B cell (primary cell): ENCODE results near the gene SCYGR1. TPM values are rescaled to one million over a fixed set of nuclear protein-coding genes. Genes with fewer than 3 reads are reported as not detected.

Experiments used
- ATAC-seq: fragments of 200-7000 bp; cut with Tn5 transposase; one replicate; pipeline ENCODE4 v1.10.0; 2021; ENCODE audit warnings: low read depth, mild to moderate bottlenecking, moderate number of reproducible peaks, moderate library complexity
- CTCF ChIA-PET: fragments of 350-600 bp; sonication (Branson Sonifier 250); formaldehyde crosslinking; loops from one replicate; lab custom pipeline; 2021; ENCODE audit warnings: antibody characterized with exemption, inconsistent platforms; lab: Charles Lee
- POLR2A ChIA-PET: fragments of 350-600 bp; sonication (Branson Sonifier 250); formaldehyde crosslinking; loops from one replicate; lab custom pipeline; 2021; ENCODE audit warnings: antibody characterized with exemption; lab: Charles Lee
- DNase-seq: peaks from one replicate; pipeline ENCODE4 v3.0.0; 2013
- H2AFZ ChIP-seq: 2 replicates; pipeline ENCODE4 v1.6.1; 2012; ENCODE audit warnings: mild to moderate bottlenecking, low read depth, low read length; ENCODE audit not compliant: insufficient read depth, poor library complexity, severe bottlenecking
- H3K27ac ChIP-seq, 2 donors: 1 replicate in 1 of 2; 2 replicates in 1 of 2; pipeline ENCODE4 v1.5.1; 2012 to 2013; ENCODE audit warnings: low read length in 2 of 2, mild to moderate bottlenecking in 2 of 2, moderate library complexity in 1 of 2
- H3K27me3 ChIP-seq, 4 experiments: fragments of 200-600 bp in 1 of 4; sonication (generic) in 1 of 4; replicated peaks in 1 of 4; 1 replicate in 2 of 4; 2 replicates in 2 of 4; pipeline versions ENCODE4 v1.6.1 to v1.7.0; 2013 to 2016; ENCODE audit warnings: low read length in 3 of 4, mild to moderate bottlenecking in 2 of 4, mixed read lengths in 1 of 4, moderate library complexity in 1 of 4; ENCODE audit not compliant: insufficient read depth in 4 of 4, control insufficient read depth in 3 of 4; ENCODE audit errors: control extremely low read depth in 1 of 4
- H3K36me3 ChIP-seq, 2 experiments: replicated peaks in 1 of 2; 1 replicate in 1 of 2; 2 replicates in 1 of 2; pipeline versions ENCODE4 v1.6.1 to v1.7.1; 2013; ENCODE audit warnings: low read length in 1 of 2; ENCODE audit not compliant: insufficient read depth in 2 of 2, control insufficient read depth in 1 of 2; ENCODE audit errors: control extremely low read depth in 1 of 2, extremely low read depth in 1 of 2
- H3K4me1 ChIP-seq, 2 donors: fragments of 200-600 bp in 1 of 2; sonication (generic) in 1 of 2; 1 replicate in 1 of 2; 2 replicates in 1 of 2; pipeline versions ENCODE4 v1.5.1 to v1.6.1; 2013 to 2017; ENCODE audit warnings: low read length in 2 of 2; ENCODE audit not compliant: control insufficient read depth in 2 of 2, insufficient read depth in 2 of 2
- H3K4me2 ChIP-seq: replicated peaks from 2 replicates; pipeline ENCODE3; 2012; ENCODE audit warnings: mild to moderate bottlenecking, low read depth, low read length; ENCODE audit not compliant: poor library complexity, severe bottlenecking
- H3K4me3 ChIP-seq, 5 experiments: fragments of 200-600 bp in 1 of 5; sonication (generic) in 1 of 5; 1 replicate in 3 of 5; 2 replicates in 2 of 5; pipeline versions ENCODE4 v1.5.1 to v1.7.0; 2011 to 2016; ENCODE audit warnings: low read length in 4 of 5, mild to moderate bottlenecking in 4 of 5, low read depth in 2 of 5, control low read depth in 1 of 5, moderate library complexity in 1 of 5; ENCODE audit not compliant: insufficient read depth in 1 of 5; ENCODE audit errors: control extremely low read depth in 1 of 5, extremely low read depth in 1 of 5
- H3K79me2 ChIP-seq: fragments of 200-600 bp; sonication (generic); one replicate; pipeline ENCODE4 v1.6.0; 2016; ENCODE audit warnings: low read length; ENCODE audit not compliant: control insufficient read depth, insufficient read depth
- H3K9ac ChIP-seq: fragments of 200-600 bp; sonication (generic); 2 replicates; pipeline ENCODE4 v1.6.1; 2017; ENCODE audit warnings: mild to moderate bottlenecking, low read length, moderate library complexity
- H3K9me3 ChIP-seq, 3 donors: one replicate each; pipeline versions ENCODE4 v1.6.1 to v1.7.1; 2013; ENCODE audit warnings: low read length in 2 of 3; ENCODE audit not compliant: control insufficient read depth in 2 of 3, insufficient read depth in 1 of 3; ENCODE audit errors: control extremely low read depth in 1 of 3
- H4K20me1 ChIP-seq: 2 replicates; pipeline ENCODE4 v1.6.0; 2012; ENCODE audit warnings: mild to moderate bottlenecking, low read length; ENCODE audit not compliant: insufficient read depth, control insufficient read depth, poor library complexity, severe bottlenecking
- H3K27ac Mint-ChIP-seq: one replicate; pipeline ENCODE4 v1.8.0; 2021; ENCODE audit warnings: mixed read lengths
- H3K27me3 Mint-ChIP-seq: one replicate; pipeline ENCODE4 v1.8.0; 2021; ENCODE audit warnings: mixed read lengths
- H3K4me1 Mint-ChIP-seq: one replicate; pipeline ENCODE4 v1.8.0; 2021; ENCODE audit warnings: mixed read lengths
- H3K4me3 Mint-ChIP-seq: one replicate; pipeline ENCODE4 v1.8.0; 2021; ENCODE audit warnings: mixed read lengths
- H3K9me3 Mint-ChIP-seq: one replicate; pipeline ENCODE4 v1.8.0; 2022; ENCODE audit warnings: mixed read lengths; ENCODE audit not compliant: insufficient read depth
- EZH2 ChIP-seq: IDR thresholded peaks from 2 replicates; pipeline ENCODE4 v1.6.1; 2012; ENCODE audit warnings: borderline replicate concordance, low read depth, mild to moderate bottlenecking, moderate library complexity, low read length; ENCODE audit not compliant: insufficient read depth, poor library complexity, severe bottlenecking
- WGBS: methylation state at CpG from one replicate; pipeline ENCODE4 v1.1.5; 2013; ENCODE audit warnings: missing lambda C conversion rate; ENCODE audit not compliant: insufficient coverage; 5-methylcytosine and 5-hydroxymethylcytosine counted together
- intact Hi-C: fragments of 100-400 bp; cut with micrococcal nuclease; formaldehyde crosslinking; loops from one replicate; pipeline ENCODE4 v1.10.0; 2022
- polyA plus RNA-seq: library from polyadenylated mRNA; depleted of rRNA; stranded (reverse); fragments of >200 nt; gene quantifications from 2 replicates; pipeline ENCODE4 v1.2.3, GENCODE V29; 2012
- total RNA-seq, 2 donors: library from RNA; stranded (reverse); fragments of 120-200 nt in 1 of 2; gene quantifications; 1 replicate in 1 of 2; 2 replicates in 1 of 2; pipeline versions ENCODE4 v1.2.3 to v1.2.4, GENCODE V29; 2013 to 2022
- TF ChIP-seq, protein P1 (sequence below): fragments of 200-600 bp; IDR thresholded peaks from one replicate; pipeline ENCODE4 v1.8.0; 2022; ENCODE audit warnings: antibody characterized with exemption, mild to moderate bottlenecking

SCYGR1 gene
- total and polyA plus RNA-seq, 2 donors (not counting 1 experiment from before 2014, with no cell fraction given), result not detected

GRCh38 chr2:227414846-227415245 lies 27.1 kb upstream of the SCYGR1 start:
- POLR2A ChIA-PET, result no interaction called here
- Mint-ChIP-seq H3K4me3 (no peak overlapping the region), H3K27me3 (no peaks in the 10 kb centered on the region), H3K9me3 (no peaks in the 10 kb centered on the region), H3K4me1 (peaks cover 39% of the 10 kb centered on the region), H3K27ac (no peak overlapping the region)
- ATAC-seq (no peak), DNase-seq (no peak)
- peaks cover 34 to 37% of the 10 kb centered on the region in 2 donors for H3K4me1 ChIP-seq
- no peak overlapping the region for H3K27ac ChIP-seq
- H4K20me1 ChIP-seq, result no peaks in the 10 kb centered on the region
- WGBS, result 100% methylated on average over 3 of the region's 3 CpGs
- H3K9ac ChIP-seq, result no peak overlapping the region
- peaks cover 0 to 4% (median 0%) of the 10 kb centered on the region in 3 donors for H3K9me3 ChIP-seq
- CTCF ChIA-PET, result interaction anchor here (1.2 to 2.0 kb wide), 2 partner anchors 8 to 351 kb away, joined by 3 to 6 read pairs; no protein-coding TSS in a partner anchor
- H3K27me3 ChIP-seq, result no peaks in the 10 kb centered on the region
- H3K4me2 ChIP-seq, result no peak overlapping the region
- TF ChIP-seq, protein P1, sequence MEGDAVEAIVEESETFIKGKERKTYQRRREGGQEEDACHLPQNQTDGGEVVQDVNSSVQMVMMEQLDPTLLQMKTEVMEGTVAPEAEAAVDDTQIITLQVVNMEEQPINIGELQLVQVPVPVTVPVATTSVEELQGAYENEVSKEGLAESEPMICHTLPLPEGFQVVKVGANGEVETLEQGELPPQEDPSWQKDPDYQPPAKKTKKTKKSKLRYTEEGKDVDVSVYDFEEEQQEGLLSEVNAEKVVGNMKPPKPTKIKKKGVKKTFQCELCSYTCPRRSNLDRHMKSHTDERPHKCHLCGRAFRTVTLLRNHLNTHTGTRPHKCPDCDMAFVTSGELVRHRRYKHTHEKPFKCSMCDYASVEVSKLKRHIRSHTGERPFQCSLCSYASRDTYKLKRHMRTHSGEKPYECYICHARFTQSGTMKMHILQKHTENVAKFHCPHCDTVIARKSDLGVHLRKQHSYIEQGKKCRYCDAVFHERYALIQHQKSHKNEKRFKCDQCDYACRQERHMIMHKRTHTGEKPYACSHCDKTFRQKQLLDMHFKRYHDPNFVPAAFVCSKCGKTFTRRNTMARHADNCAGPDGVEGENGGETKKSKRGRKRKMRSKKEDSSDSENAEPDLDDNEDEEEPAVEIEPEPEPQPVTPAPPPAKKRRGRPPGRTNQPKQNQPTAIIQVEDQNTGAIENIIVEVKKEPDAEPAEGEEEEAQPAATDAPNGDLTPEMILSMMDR, result no peak
- TF ChIP-seq EZH2, result no peak
- no peak overlapping the region for H2AFZ ChIP-seq
- no peaks in the 10 kb centered on the region for H3K79me2 ChIP-seq
- intact Hi-C loops, result loop anchor here (5.0 kb wide), 1 partner anchor 47 kb away; no protein-coding TSS in a partner anchor
- no peaks in the 10 kb centered on the region for H3K36me3 ChIP-seq
- no peak overlapping the region for H3K4me3 ChIP-seq

DNA sequence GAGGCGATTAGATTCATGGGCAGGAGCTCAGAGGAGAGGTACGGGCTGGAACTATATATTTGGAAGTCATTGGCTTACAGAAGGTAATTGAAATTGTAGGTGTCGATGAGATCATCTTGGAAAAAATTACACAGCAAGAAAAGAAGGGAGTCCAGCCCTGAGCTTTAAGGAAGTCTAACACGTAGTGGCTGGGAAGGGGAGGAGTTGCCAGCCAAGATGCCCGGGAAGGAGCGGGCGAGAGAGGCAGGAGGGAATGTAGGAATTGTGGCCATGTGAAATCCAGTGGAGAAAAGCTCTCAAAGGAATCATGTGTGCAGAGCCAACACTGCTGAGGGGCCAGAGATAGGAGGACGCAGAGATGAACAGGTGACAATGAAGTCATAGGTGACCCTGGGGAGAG lies 25.6 kb upstream of the SCYGR1 start:
- Histone ChIP-seq H3K36me3 (no peaks in the 10 kb centered on the region), H3K4me2 (no peak overlapping the region), H4K20me1 (no peaks in the 10 kb centered on the region), H3K4me3 (no peak overlapping the region), H3K4me1 (peaks cover 34 to 37% of the 10 kb centered on the region in 2 donors), H3K79me2 (no peaks in the 10 kb centered on the region), H3K27ac (no peak overlapping the region), H3K9me3 (peaks cover 0 to 4% (median 0%) of the 10 kb centered on the region in 3 donors), H3K27me3 (no peaks in the 10 kb centered on the region), H2AFZ (no peak overlapping the region), H3K9ac (no peak overlapping the region)
- H3K4me3 Mint-ChIP-seq, result no peak overlapping the region
- no peak for TF ChIP-seq EZH2
- TF ChIP-seq, protein P1, result no peak
- ChIA-PET CTCF (interaction anchor here (0.9 kb wide), 1 partner anchor 14 kb away, joined by 3 read pairs; no protein-coding TSS in a partner anchor), POLR2A (no interaction called here)
- no peaks in the 10 kb centered on the region for H3K9me3 Mint-ChIP-seq
- no peaks in the 10 kb centered on the region for H3K27me3 Mint-ChIP-seq
- H3K27ac Mint-ChIP-seq, result no peak overlapping the region
- WGBS, result 95% methylated on average over 8 of the region's 8 CpGs
- DNase-seq (no peak), ATAC-seq (no peak)
- peaks cover 39% of the 10 kb centered on the region for H3K4me1 Mint-ChIP-seq
- intact Hi-C loops, result loop anchor here (5.0 kb wide), 1 partner anchor 49 kb away; no protein-coding TSS in a partner anchor
